ENCODE data around the gene ZNF613. TPM values are rescaled to one million over a fixed set of nuclear protein-coding genes. Genes with fewer than 3 reads are reported as not detected.
"Not testable (repeated sequence)": the region's sequence is repeated elsewhere in the genome, so short reads cannot be mapped to it uniquely, and the experiment has no call there.

Gene ZNF613
- total RNA-seq, 1 experiment from 2014 or later, result 9.0 TPM

GRCh38 chr19:51938936-51939335 lies 11.7 kb downstream of the ZNF613 start:
- DNase-seq (ENCODE audit: low read depth), result no peak

GRCh38 chr19:51944798-51945552 lies 17.7 kb downstream of the ZNF613 start:
- DNase-seq (ENCODE audit: low read depth), result no peak

DNA sequence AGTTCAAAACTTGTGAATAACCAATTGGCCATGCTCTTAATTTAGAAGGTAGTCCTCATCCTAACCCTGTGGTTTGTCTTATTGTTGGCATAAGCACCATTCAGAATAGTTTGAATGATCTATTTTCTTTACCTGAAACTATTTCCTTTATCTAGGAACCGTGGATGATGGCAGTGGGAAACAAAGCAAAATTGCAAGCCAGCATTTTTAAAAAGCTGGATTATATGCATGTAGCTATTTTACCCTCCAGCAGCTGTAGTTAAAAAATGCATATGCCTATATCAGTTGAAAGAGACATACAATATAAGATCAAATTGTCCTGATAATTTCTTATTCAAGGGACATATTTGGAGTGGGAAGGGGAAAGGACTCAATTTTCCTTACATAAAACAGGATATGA lies 19.3 kb downstream of the ZNF613 start:
- DNase-seq (ENCODE audit: low read depth), result no peak

- DNase-seq (ENCODE audit: low read depth), result no peak
Observed at GRCh38 chr19:51948975-51949374, 21.7 kb downstream of the ZNF613 start.

DNA sequence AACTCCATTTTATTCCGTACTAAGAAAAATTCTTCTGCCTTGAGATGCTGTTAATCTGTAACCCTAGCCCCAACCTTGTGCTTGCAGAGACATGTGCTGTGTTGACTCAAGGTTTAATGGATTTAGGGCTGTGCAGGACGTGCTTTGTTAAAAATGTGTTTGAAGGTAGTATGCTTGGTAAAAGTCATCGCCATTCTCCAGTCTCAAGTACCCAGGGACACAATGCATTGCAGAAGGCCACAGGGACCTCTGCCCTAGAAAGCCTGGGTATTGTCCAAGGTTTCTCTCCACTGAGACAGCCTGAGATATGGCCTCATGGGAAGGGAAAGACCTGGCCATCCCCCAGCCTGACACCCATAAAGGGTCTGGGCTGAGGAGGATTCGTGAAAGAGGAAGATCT lies 30.6 kb downstream of the ZNF613 start:
- DNase-seq (ENCODE audit: low read depth), result not testable (repeated sequence)

GRCh38 chr19:51959791-51960190 lies 32.5 kb downstream of the ZNF613 start:
- no peak for DNase-seq (ENCODE audit: low read depth)

GRCh38 chr19:51960621-51961233 lies 33.5 kb downstream of the ZNF613 start:
- not testable (repeated sequence) for DNase-seq (ENCODE audit: low read depth)

- no peak for DNase-seq (ENCODE audit: low read depth)
Observed at GRCh38 chr19:51965583-51965982, 38.3 kb downstream of the ZNF613 start.

DNA sequence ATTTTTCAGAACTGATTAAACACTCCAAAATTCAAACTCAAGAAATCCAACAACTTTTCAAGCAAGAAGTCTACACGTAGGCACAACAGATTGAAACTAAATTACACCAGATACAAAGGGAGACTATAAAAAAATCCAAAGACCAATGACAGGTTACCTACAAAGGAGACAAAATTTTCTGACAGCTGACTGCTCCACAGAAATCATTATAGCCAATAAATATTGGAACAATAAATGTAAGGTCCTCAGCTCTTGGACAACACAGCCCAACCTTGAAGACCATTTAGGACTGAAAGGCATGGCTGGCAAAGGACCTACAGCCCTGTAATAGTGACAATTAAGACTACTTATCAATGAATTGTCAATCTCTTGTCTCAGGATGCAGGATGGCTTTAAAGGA lies 43.4 kb downstream of the ZNF613 start:
- DNase-seq (ENCODE audit: low read depth), result no peak

DNA sequence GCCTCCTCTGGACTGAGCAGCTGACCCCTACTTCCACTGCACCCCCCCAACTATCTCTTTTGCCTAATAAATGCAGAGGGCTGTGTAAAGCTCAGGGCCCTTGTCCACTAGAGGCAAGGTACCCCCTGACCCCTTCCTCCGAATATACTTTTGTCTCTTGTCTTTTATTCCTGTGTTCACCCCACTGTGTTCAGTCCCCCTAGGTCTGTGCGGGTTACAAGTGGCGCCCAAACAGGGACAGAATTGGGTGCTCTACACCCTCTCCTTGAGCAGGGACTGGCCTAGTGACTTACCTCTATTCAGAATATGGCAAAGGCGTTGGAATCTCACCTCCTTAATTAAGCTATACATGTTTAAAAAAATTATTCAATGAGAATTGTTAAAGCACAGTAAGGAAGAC lies 44.4 kb downstream of the ZNF613 start:
- no peak for DNase-seq (ENCODE audit: low read depth)

DNA sequence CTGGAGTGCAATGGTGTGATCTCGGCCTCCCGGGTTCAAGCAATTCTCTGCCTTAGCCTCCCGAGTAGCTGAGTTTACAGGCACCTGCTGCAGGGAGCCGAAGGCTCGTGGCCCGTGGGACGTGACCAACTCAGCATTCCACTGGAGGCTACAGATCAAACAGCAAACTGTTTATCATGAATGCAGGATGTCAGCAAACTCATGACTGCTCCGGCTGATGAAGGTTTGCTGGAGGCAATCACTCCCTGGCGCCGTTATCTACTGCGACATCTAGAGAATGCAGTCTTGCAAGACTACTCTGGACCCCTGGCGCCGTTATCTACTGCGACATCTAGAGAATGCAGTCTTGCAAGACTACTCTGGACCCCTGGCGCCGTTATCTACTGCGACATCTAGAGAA lies 48.5 kb downstream of the ZNF613 start:
- not testable (repeated sequence) for DNase-seq (ENCODE audit: low read depth)

DNA sequence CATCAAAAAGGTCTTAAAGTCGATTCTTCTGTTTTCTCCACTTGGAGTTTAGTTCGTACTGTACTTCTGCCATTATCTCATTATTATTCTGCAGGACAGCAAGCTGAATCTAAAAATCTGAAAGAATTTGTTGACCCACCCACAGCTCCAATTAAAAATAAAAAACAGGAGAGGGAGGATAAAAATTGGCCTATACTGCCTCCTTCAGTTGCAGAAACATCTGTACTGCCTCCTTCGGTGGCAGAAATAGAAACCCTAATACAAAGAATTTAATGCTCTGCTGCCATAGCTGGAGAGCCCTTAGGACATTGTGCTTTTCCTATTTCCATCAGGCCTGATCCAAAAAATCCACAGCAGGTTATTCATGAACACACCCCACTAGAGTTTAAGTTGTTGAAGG lies 49.6 kb downstream of the ZNF613 start:
- DNase-seq (ENCODE audit: low read depth), result no peak

GRCh38 chr19:51977346-51977745 lies 50.1 kb downstream of the ZNF613 start:
- DNase-seq (ENCODE audit: low read depth), result no peak

GRCh38 chr19:51978882-51979281 lies 51.6 kb downstream of the ZNF613 start:
- DNase-seq (ENCODE audit: low read depth), result peak; percentile 42

DNA sequence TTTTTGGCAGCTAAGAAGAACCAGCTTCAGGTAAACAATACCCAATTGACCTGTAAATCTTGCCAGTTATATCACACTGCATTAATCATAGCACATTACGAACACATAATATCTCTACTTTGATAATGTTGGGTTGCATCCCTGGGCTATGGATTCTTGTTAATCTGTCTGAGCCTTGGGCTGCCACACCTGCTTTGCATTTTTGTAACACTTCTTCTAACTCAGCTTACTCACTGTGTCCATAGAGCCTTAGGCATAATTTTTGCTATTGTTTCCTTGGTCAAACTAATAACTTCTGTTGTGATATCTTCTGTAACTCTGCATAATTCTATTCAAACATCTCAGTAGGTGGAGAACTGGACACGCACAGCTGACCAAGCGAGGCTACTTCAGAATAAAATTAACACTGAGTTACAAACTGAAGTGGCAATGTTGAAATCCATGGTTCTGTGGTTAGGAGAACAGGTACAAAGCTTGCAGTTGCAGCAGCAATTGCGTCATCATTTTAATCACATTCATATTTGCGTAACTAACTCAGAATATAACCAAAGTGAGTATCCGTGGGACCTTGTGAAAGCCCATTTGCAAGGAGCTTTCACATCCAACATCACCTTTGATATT lies 53.0 kb downstream of the ZNF613 start:
- DNase-seq (ENCODE audit: low read depth), result no peak

- not testable (repeated sequence) for DNase-seq (ENCODE audit: low read depth)
Observed at GRCh38 chr19:51980926-51981325, 53.7 kb downstream of the ZNF613 start.

- DNase-seq (ENCODE audit: low read depth), result no peak
Observed at GRCh38 chr19:51983361-51983760, 56.1 kb downstream of the ZNF613 start.

DNA sequence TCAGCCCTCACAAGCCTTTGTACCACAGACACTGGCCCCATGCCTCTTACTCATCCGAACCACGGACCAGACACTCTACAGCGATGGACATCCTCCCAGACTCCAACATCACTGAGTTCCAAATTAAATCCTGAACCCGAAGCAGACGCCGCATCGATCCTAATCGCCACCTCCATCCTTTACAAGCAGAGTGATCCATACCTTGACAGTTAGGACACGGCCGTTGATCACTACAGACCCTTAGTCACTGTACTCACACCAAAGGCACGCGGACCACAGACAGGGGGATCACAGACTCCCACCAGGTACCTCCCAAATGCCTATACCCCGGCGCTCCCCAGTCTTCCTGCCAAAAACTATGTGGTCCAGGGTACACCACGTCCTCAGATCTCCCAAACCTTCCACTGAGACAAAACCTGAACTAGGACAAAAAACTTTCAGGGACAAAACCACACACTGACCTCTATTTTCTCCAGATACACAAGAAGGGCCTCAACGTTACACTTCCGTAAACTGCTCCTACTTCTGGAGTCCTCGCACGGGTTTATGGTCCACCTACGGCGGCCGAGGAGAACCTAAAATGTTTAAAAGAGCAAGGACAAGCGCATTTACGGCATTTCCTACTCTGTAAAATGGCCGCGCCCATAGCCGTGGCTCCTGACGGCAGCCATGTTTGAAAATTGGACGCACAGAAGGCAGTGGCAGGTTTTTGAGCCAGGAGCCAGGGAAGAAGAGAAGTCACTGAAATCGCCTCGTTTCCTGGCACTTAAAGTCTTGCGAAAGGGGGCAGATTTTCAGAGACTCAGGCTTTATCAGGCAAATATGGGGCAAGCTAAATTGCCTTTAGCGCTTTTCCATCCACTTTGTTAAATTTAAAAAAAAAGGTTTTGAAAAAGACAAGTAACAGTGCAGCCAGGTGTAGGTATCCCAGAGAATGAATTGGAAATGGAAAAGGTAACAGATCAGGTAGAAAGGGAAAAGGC lies 59.3 kb downstream of the ZNF613 start, which contains the start of gene ZNF350:
ZNF350 (minus strand) TSS at position 532 of the 983 bp plus-strand sequence. CDS start 12,480 bp downstream, outside the sequence.
- peak; percentile 90 for DNase-seq (ENCODE audit: low read depth)

- no peak for DNase-seq (ENCODE audit: low read depth)
Observed at GRCh38 chr19:51993422-51993821, 66.2 kb downstream of the ZNF613 start.

- DNase-seq (ENCODE audit: low read depth), result no peak
Observed at GRCh38 chr19:51994048-51994644, 66.9 kb downstream of the ZNF613 start.
